ENCODE measurements around the gene MB21D2.

MB21D2 gene

GRCh38 chr3:192830291-192831110, 87.2 kb downstream of the MB21D2 start:
- Histone ChIP-seq H3K79me2 (ENCODE audit: control insufficient read depth, insufficient read depth, low read length, poor library complexity) (no peaks in the 10 kb centered on the region), H3K27ac (ENCODE audit: low read depth, low read length) (no peak overlapping the region), H3K79me1 (ENCODE audit: low read length) (peaks cover 2% of the 10 kb centered on the region), H3K4me3 (ENCODE audit: low read depth, low read length) (no peak overlapping the region), H2BK5ac (ENCODE audit: low read depth, low read length, poor library complexity) (no peak overlapping the region), H3K18ac (ENCODE audit: low read length) (no peak overlapping the region), H3K36me3 (ENCODE audit: control insufficient read depth in 1 of 2, insufficient read depth in 2 of 2, low read length in 2 of 2) (no peaks in the 10 kb centered on the region), H4K91ac (ENCODE audit: low read depth, low read length) (no peak overlapping the region), H3K4ac (ENCODE audit: low read depth, low read length) (no peak overlapping the region), H3K14ac (ENCODE audit: low read length) (no peak overlapping the region), H4K12ac (ENCODE audit: low read depth, low read length) (no peak overlapping the region), H2BK12ac (ENCODE audit: low read length) (no peak overlapping the region), H3K27me3 (ENCODE audit: insufficient read depth, low read length) (no peaks in the 10 kb centered on the region), H3K9me3 (ENCODE audit: insufficient read depth, low read depth, low read length) (no peaks in the 10 kb centered on the region), H3K9ac (ENCODE audit: low read length) (no peak overlapping the region), H2BK120ac (ENCODE audit: insufficient read depth, low read length, poor library complexity) (no peak overlapping the region), H2AK5ac (ENCODE audit: low read length) (no peak overlapping the region), H3K4me2 (ENCODE audit: low read length) (no peak overlapping the region), H3K23ac (ENCODE audit: low read length) (no peak overlapping the region), H2AFZ (ENCODE audit: insufficient read depth, low read length, poor library complexity) (no peak overlapping the region), H3K4me1 (ENCODE audit: control insufficient read depth in 1 of 2, insufficient read depth in 2 of 2, low read length in 2 of 2) (peaks cover 0 to 4% of the 10 kb centered on the region in 2 experiments), H4K8ac (ENCODE audit: low read depth, low read length) (no peak overlapping the region)
- WGBS (ENCODE audit: extremely low coverage, insufficient coverage, insufficient read length) = no CpG with 5 or more reads among the region's 7 CpGs
- no peak for DNase-seq

DNA sequence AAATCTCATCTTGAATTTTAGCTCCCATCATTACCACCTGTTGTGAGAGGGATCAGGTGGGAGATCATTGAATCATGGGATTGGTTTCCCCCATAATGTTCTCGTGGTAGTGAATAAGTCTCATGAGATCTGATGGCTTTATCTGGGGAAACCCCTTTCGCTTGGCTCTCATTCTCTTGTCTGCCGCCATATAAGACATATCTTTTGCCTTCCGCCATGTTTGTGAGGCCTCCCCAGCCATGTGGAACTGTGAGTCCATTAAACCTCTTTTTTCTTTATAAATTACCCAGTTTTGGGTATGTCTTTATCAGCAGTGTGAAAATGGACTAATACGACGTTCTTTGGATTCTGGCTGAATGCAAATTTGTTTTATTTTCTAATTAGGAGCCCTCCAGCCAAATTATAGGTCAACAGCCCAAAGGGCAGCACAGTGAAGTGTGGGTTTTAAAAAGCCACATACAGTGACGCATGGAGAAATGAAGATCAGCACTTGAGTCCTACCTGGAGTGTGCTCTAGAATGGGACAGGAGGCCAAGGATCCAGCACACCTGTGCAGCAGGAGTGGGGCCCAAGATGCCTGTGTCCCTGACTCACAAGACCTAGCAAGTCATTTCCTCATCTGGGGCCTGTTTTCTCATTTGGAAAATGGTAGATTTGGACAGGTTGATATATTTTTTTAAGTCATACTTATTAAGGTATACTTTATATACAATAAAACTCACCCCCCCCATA, 89.6 kb downstream of the MB21D2 start:
- Histone ChIP-seq H2BK120ac (ENCODE audit: insufficient read depth, low read length, poor library complexity) (no peak overlapping the region), H3K18ac (ENCODE audit: low read length) (no peak overlapping the region), H4K12ac (ENCODE audit: low read depth, low read length) (no peak overlapping the region), H4K8ac (ENCODE audit: low read depth, low read length) (no peak overlapping the region), H3K9ac (ENCODE audit: low read length) (no peak overlapping the region), H2BK12ac (ENCODE audit: low read length) (no peak overlapping the region), H4K91ac (ENCODE audit: low read depth, low read length) (no peak overlapping the region), H3K27me3 (ENCODE audit: insufficient read depth, low read length) (no peaks in the 10 kb centered on the region), H3K14ac (ENCODE audit: low read length) (no peak overlapping the region), H3K36me3 (ENCODE audit: control insufficient read depth in 1 of 2, insufficient read depth in 2 of 2, low read length in 2 of 2) (no peaks in the 10 kb centered on the region), H3K4me2 (ENCODE audit: low read length) (no peak overlapping the region), H3K79me1 (ENCODE audit: low read length) (no peaks in the 10 kb centered on the region), H3K4me3 (ENCODE audit: low read depth, low read length) (no peak overlapping the region), H3K23ac (ENCODE audit: low read length) (no peak overlapping the region), H3K4ac (ENCODE audit: low read depth, low read length) (no peak overlapping the region), H3K9me3 (ENCODE audit: insufficient read depth, low read depth, low read length) (no peaks in the 10 kb centered on the region), H3K4me1 (ENCODE audit: control insufficient read depth in 1 of 2, insufficient read depth in 2 of 2, low read length in 2 of 2) (no peaks in the 10 kb centered on the region), H2AK5ac (ENCODE audit: low read length) (no peak overlapping the region), H2BK5ac (ENCODE audit: low read depth, low read length, poor library complexity) (no peak overlapping the region), H2AFZ (ENCODE audit: insufficient read depth, low read length, poor library complexity) (no peak overlapping the region), H3K27ac (ENCODE audit: low read depth, low read length) (no peak overlapping the region), H3K79me2 (ENCODE audit: control insufficient read depth, insufficient read depth, low read length, poor library complexity) (no peaks in the 10 kb centered on the region)
- no peak for DNase-seq
- no CpG with 5 or more reads among the region's 7 CpGs for WGBS (ENCODE audit: extremely low coverage, insufficient coverage, insufficient read length)

DNA sequence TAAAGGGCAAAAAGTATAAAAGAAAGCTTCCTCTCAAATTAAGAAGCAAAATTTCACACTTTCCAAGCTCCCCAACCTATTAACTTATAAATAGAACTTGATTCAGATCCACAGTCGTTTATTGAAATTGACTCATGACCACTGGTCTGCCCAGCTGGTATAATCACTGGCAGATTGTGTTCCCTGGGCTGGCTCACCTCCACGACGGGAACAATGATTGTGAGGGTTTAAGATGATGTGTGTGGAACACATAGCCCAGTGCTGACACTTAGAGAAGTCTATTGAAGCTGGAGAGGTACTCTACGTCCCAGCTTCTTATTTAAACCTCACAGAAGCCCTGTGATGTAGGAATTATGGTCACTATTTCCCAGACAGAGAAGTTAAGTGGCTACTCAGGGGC, 90.4 kb downstream of the MB21D2 start:
- Histone ChIP-seq H3K9ac (ENCODE audit: low read length) (no peak overlapping the region), H2BK120ac (ENCODE audit: insufficient read depth, low read length, poor library complexity) (no peak overlapping the region), H3K27ac (ENCODE audit: low read depth, low read length) (no peak overlapping the region), H2AK5ac (ENCODE audit: low read length) (no peak overlapping the region), H3K79me1 (ENCODE audit: low read length) (no peaks in the 10 kb centered on the region), H3K36me3 (ENCODE audit: control insufficient read depth in 1 of 2, insufficient read depth in 2 of 2, low read length in 2 of 2) (no peaks in the 10 kb centered on the region), H2BK5ac (ENCODE audit: low read depth, low read length, poor library complexity) (no peak overlapping the region), H4K8ac (ENCODE audit: low read depth, low read length) (no peak overlapping the region), H3K9me3 (ENCODE audit: insufficient read depth, low read depth, low read length) (no peaks in the 10 kb centered on the region), H3K4me3 (ENCODE audit: low read depth, low read length) (no peak overlapping the region), H3K18ac (ENCODE audit: low read length) (no peak overlapping the region), H4K91ac (ENCODE audit: low read depth, low read length) (no peak overlapping the region), H3K14ac (ENCODE audit: low read length) (no peak overlapping the region), H3K79me2 (ENCODE audit: control insufficient read depth, insufficient read depth, low read length, poor library complexity) (no peaks in the 10 kb centered on the region), H4K12ac (ENCODE audit: low read depth, low read length) (no peak overlapping the region), H3K27me3 (ENCODE audit: insufficient read depth, low read length) (no peaks in the 10 kb centered on the region), H2BK12ac (ENCODE audit: low read length) (no peak overlapping the region), H3K4me2 (ENCODE audit: low read length) (no peak overlapping the region), H3K4me1 (ENCODE audit: control insufficient read depth in 1 of 2, insufficient read depth in 2 of 2, low read length in 2 of 2) (no peaks in the 10 kb centered on the region), H3K4ac (ENCODE audit: low read depth, low read length) (no peak overlapping the region), H3K23ac (ENCODE audit: low read length) (no peak overlapping the region), H2AFZ (ENCODE audit: insufficient read depth, low read length, poor library complexity) (no peak overlapping the region)
- no peak for DNase-seq
- WGBS (ENCODE audit: extremely low coverage, insufficient coverage, insufficient read length) = no CpG with 5 or more reads among the region's 4 CpGs

GRCh38 chr3:192826214-192827006, 91.2 kb downstream of the MB21D2 start:
- H4K8ac ChIP-seq (ENCODE audit: low read depth, low read length) = no peak overlapping the region
- no peaks in the 10 kb centered on the region for H3K27me3 ChIP-seq (ENCODE audit: insufficient read depth, low read length)
- no peak overlapping the region for H3K4ac ChIP-seq (ENCODE audit: low read depth, low read length)
- H3K79me2 ChIP-seq (ENCODE audit: control insufficient read depth, insufficient read depth, low read length, poor library complexity) = no peaks in the 10 kb centered on the region
- no peaks in the 10 kb centered on the region for H3K9me3 ChIP-seq (ENCODE audit: insufficient read depth, low read depth, low read length)
- no peaks in the 10 kb centered on the region for H3K4me1 ChIP-seq (ENCODE audit: control insufficient read depth in 1 of 2, insufficient read depth in 2 of 2, low read length in 2 of 2)
- no peak overlapping the region for H3K4me2 ChIP-seq (ENCODE audit: low read length)
- H3K27ac ChIP-seq (ENCODE audit: low read depth, low read length) = no peak overlapping the region
- H4K91ac ChIP-seq (ENCODE audit: low read depth, low read length) = no peak overlapping the region
- no peak overlapping the region for H2BK12ac ChIP-seq (ENCODE audit: low read length)
- no peak overlapping the region for H3K9ac ChIP-seq (ENCODE audit: low read length)
- H2BK5ac ChIP-seq (ENCODE audit: low read depth, low read length, poor library complexity) = no peak overlapping the region
- no peak overlapping the region for H2BK120ac ChIP-seq (ENCODE audit: insufficient read depth, low read length, poor library complexity)
- no peaks in the 10 kb centered on the region for H3K79me1 ChIP-seq (ENCODE audit: low read length)
- no CpG with 5 or more reads among the region's 4 CpGs for WGBS (ENCODE audit: extremely low coverage, insufficient coverage, insufficient read length)
- H4K12ac ChIP-seq (ENCODE audit: low read depth, low read length) = no peak overlapping the region
- no peak overlapping the region for H2AFZ ChIP-seq (ENCODE audit: insufficient read depth, low read length, poor library complexity)
- DNase-seq = no peak
- H2AK5ac ChIP-seq (ENCODE audit: low read length) = no peak overlapping the region
- no peak overlapping the region for H3K14ac ChIP-seq (ENCODE audit: low read length)
- H3K36me3 ChIP-seq (ENCODE audit: control insufficient read depth in 1 of 2, insufficient read depth in 2 of 2, low read length in 2 of 2) = no peaks in the 10 kb centered on the region
- H3K23ac ChIP-seq (ENCODE audit: low read length) = no peak overlapping the region
- H3K18ac ChIP-seq (ENCODE audit: low read length) = no peak overlapping the region
- no peak overlapping the region for H3K4me3 ChIP-seq (ENCODE audit: low read depth, low read length)
